ENCODE data around the gene IFIT2.
"Not testable (repeated sequence)": the region's sequence is repeated elsewhere in the genome, so short reads cannot be mapped to it uniquely, and the experiment has no call there.

The IFIT2 gene

GRCh38 chr10:89344156-89344555 lies 42.3 kb downstream of the IFIT2 start:
- DNase-seq = no peak

GRCh38 chr10:89345367-89346000 lies 43.6 kb downstream of the IFIT2 start:
- DNase-seq = no peak

- no peak for DNase-seq
These were observed 44.8 kb downstream of the IFIT2 start for GRCh38 chr10:89346405-89347254.

- DNase-seq = no peak
These were observed 46.0 kb downstream of the IFIT2 start for GRCh38 chr10:89347701-89348457.

- no peak for DNase-seq
These were observed 46.6 kb downstream of the IFIT2 start for GRCh38 chr10:89348481-89348880.

GRCh38 chr10:89348975-89349374 lies 47.1 kb downstream of the IFIT2 start:
- DNase-seq = no peak

- DNase-seq = not testable (repeated sequence)
These were observed 48.9 kb downstream of the IFIT2 start for GRCh38 chr10:89350631-89351315.

GRCh38 chr10:89351412-89351779 lies 49.5 kb downstream of the IFIT2 start:
- DNase-seq = no peak

- no peak for DNase-seq
These were observed 50.1 kb downstream of the IFIT2 start for GRCh38 chr10:89351780-89352597.

- DNase-seq = no peak
These were observed 51.0 kb downstream of the IFIT2 start for GRCh38 chr10:89352802-89353201.

GRCh38 chr10:89355394-89355931 lies 53.6 kb downstream of the IFIT2 start:
- DNase-seq = no peak

GRCh38 chr10:89357096-89357495 lies 55.2 kb downstream of the IFIT2 start:
- no peak for DNase-seq

- DNase-seq = no peak
These were observed 56.1 kb downstream of the IFIT2 start for GRCh38 chr10:89357975-89358374.

All from NCI-H446 treated with DMSO at 0.1 percent for 48 hours (cell line).